Sciatic nerve (tissue), 2 donors: Measurements from ENCODE around the gene RASGRP4. TPM values are rescaled to one million over a fixed set of nuclear protein-coding genes. Genes with fewer than 3 reads are reported as not detected.

Experiments
- ATAC-seq: fragments of 200-7000 bp; cut with Tn5 transposase; one replicate; pipeline ENCODE4 v1.9.1; 2020; ENCODE audit warnings: mild to moderate bottlenecking, moderate library complexity
- DNase-seq: peaks from one replicate; pipeline ENCODE4 v3.0.0-alpha.2; 2020; ENCODE audit warnings: low spot score
- intact Hi-C: fragments of 100-400 bp; cut with DNase I; formaldehyde crosslinking; loops from one replicate; pipeline ENCODE4 v1.14.2; 2022
- total RNA-seq: library from RNA; stranded (reverse); fragmentation: NEBNext Ultra II Directional; extraction: Animal tissue kit (Norgen Biotek cat#: 25700); gene quantifications from one replicate; pipeline ENCODE4 v1.2.1, GENCODE V29; 2021
- donor health status: DM: no; HTN: no; CAD: no.
- donor health status: DM: no; HTN: no; CAD: no.

Gene RASGRP4
- total RNA-seq, 1 donor from 2014 or later: 7.0 TPM

DNA sequence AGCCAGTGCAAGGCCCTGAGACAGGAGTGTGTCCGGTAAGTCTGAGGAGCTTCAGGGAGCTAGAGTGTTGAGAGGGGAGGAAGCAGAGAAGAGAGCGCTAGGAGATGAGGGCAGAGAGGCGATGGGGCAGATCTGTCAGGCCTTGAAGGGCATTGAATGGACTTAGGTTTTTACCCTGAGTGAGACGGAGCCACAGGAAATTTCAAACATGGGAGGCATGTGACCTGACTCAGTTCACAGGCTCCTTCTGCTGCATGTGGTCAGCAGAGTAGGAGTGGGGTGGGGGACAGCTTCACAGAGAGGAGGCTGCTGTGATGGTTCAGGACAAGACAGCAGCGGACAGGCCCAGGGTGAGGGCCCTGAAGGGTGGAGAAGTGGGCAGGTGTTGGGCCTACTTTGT lies 25.7 kb downstream of the RASGRP4 start:
- DNase-seq (no peak), ATAC-seq (no peak)
- intact Hi-C loops: loop anchor here (10.0 kb wide), 1 partner anchor 234 kb away; no protein-coding TSS in a partner anchor

DNA sequence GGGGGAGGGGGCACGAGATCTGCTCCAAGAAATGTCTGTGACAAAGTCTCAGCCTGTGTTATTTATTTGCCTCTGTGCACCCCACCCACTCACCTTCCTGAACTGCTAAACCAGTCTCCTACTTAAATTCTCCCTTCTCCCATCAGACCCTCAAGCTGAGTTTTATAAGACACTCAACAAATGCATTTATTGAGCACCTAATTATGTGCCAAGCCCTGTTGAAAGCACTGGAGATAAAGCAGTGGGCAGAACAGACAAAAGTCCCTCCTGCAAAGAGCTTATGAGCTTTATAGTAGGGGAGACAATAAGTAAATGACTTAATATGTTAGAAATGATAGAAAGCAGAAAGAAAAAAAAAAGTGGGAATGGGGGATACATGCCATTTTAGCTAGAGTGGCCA lies 26.5 kb downstream of the RASGRP4 start:
- intact Hi-C loops: no loop called here
- ATAC-seq: no peak
- DNase-seq: no peak

DNA sequence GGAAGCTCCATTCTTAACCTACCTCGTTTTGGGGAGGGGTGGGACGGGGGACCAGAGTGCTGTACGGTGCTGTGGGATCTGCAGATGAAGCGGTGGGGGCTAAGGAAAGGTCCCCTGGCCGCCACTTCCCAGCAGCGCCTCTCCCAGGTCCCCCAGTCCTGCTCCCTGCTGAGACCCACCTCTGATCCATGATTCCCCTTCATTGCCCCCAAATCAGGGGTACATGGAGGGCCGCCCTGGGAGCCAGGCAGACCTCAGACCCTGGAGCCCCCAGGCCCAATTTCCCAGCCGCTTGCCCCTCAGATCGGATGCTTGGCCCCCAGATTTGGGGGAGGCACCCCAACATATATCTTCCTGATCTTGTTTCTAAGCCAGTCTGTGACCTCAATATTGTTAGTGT lies 26.9 kb downstream of the RASGRP4 start:
- ATAC-seq (no peak), DNase-seq (no peak)
- intact Hi-C loops: no loop called here

DNA sequence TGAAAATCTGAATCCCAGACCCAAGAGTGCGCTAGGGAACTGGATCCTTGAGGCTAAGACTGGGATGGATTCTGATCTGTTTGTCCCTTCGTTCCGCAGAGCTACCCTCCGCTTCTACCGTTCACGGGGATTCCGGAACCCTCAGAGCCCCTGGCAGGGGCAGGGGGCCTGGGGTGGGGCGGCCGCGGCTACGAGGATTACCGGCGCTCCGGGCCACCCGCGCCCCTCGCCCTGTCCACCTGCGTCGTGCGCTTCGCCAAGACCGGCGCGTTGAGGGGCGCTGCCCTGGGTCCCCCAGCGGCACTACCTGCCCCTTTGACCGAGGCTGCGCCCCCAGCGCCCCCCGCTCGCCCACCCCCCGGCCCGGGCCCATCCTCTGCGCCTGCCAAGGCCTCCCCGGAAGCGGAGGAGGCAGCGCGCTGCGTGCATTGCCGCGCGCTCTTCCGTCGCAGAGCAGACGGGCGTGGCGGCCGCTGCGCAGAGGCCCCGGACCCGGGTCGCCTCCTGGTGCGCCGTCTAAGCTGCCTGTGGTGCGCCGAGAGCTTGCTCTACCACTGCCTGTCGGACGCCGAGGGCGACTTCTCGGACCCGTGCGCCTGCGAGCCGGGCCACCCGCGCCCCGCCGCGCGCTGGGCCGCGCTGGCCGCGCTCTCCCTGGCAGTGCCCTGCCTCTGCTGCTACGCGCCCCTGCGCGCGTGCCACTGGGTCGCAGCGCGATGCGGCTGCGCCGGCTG lies 30.5 kb downstream of the RASGRP4 start:
- no peak for ATAC-seq
- intact Hi-C loops: no loop called here
- no peak for DNase-seq

DNA sequence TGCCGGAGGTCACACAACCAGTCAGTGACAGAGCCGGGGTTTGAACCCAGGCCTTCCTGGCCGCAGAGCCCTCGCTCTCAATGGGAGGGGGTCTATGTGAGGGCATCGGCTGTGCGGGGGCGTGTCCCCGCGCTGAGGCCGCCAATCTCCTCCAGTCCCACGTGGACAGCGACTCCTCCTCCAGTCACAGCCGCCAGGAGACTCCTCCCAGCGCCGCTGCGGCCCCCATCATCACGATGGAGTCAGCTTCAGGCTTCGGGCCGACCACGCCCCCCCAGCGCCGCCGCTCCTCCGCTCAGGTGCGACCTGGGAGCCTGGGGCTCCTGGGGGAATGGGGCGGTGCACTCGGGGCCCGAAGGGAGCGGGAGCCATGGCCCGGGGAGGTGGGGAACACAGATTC lies 31.5 kb downstream of the RASGRP4 start:
- intact Hi-C loops: no loop called here
- DNase-seq: no peak
- ATAC-seq: no peak

DNA sequence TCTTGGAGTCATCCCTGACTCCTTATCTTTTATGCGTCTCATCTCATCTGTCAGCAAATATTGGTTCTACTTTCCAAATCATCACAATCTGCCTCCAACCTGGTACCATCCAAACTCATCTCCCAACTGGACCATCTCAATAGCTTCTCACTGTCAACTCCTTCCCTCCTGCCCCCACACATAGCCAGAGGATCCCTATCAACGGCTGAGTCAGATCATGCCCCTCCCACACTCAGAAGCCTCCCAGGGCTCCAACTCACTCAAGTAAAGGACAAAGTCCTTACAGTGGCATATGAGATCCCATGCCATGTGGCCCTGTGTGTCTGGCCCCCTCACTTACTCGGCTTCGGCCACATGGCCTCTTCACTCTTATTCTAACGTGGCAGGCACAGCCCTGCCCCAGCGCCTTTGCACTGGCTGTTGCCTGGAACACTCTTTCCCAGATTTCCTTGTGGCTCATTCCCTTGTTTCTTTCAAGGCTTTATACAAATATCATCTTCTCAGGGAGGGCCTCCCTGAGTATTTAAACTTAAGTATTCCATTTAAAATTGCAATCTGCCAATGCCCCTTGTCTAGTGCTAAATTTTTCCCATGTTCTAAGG lies 33.2 kb downstream of the RASGRP4 start:
- DNase-seq: no peak
- ATAC-seq: no peak
- intact Hi-C loops: no loop called here

DNA sequence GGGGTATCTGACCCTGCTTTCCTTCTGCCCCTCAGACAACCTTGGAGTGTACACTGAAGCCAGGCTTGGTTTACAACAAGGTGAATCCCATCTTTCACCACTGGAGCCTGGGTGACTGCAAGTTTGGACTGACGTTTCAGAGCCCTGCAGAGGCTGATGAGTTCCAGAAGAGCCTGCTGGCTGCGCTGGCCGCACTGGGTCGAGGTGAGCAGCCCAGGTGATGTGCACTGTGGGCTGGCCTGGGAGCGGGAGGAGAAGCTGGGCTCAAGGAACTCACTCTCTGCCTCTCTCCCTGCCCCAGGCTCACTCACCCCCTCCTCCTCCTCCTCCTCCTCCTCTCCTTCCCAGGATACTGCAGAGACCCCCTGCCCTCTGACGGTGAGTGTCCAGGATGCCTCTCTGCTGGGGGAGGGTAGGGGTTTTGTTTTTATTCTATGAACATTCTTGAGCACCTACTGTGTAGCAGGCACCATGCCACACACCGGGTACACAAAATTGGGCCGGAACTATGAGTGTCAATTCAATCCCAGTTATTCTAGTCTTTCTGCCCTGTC lies 34.0 kb downstream of the RASGRP4 start:
- ATAC-seq (no peak), DNase-seq (no peak)
- intact Hi-C loops: no loop called here

DNA sequence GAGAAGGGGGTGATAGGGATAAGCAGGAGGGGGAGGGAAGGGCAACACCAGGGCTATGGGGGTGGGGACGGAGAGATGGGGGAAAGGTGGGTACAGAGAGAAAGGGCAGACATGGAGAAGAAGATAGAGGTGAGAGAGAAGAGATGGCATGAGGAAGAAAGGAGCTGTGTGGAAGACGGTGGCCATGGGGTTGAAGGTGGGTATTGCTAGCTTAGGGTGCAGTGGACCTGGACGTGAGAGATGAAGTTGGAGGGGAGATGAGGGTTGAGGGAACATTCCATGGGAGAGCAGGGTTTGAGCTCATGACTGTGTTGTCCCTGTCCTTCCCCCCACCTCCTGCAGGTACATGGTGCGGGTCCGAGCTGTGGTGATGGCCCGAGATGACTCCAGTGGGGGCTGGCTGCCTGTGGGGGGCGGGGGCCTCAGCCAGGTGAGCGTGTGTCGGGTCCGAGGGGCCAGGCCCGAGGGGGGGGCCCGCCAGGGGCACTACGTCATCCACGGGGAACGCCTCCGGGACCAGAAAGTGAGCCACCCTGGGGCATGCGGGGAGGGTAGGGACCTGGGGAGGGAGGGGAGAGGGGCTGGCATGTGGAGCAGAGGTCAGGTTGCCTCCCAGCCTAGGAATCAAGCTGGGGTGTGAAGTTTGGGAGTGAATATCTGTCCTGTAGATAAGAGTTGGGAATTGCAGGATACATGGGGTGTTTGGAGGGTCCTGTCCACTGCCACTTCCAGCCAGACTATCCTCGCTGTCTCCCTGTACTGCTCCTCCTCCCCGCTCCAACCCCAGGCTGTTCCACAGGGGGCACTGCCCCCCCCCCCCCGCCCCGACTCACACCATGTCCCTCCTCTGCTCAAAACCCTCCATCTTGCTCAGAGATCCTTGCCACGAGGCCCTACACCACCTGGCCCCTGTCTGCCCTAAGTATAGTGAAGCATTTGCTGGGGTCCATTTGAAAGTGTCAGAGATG lies 35.8 kb downstream of the RASGRP4 start:
- intact Hi-C loops: no loop called here
- ATAC-seq: no peak
- DNase-seq: no peak

DNA sequence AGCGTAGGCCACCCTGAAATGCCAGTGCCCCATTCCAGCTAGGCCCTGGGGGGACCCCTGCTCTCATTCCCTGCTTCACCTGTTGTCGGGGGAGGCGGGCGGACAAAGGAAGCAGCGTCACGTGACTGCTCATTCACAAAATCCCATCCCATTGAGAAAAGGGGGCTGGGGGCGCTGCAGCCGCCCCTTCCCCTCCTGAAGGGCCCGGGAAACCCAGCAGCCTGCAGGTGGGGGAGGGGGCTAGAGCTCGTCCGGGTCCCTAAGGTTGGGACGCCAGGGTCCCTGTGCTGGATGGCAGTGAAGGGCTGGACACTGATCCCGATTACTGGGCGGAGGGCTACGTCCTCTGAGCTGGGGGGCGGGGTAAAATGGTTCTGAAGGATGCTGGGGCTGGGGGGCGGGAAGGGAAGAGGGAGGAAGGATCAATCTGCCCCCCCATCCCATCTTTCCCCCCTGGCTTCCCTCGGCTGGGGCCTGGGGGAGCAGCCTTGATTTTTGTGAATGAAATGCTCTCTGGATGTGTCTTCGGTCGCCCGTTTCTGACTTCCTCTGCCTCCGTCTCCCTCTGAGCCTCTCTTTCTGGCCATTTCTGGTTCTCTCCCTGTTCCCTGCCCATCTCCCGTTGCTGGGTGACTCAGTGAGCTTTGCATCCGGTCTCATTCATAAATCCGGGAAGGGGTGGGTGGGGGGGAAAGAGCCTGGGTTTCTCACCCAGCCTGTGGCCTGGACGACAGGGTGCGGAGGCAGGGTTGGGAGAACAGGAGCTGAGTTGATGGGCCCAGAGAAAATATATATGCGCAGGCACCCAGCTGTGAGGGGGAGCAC lies 36.7 kb downstream of the RASGRP4 start:
- DNase-seq (no peak), ATAC-seq (no peak)
- intact Hi-C loops: no loop called here

DNA sequence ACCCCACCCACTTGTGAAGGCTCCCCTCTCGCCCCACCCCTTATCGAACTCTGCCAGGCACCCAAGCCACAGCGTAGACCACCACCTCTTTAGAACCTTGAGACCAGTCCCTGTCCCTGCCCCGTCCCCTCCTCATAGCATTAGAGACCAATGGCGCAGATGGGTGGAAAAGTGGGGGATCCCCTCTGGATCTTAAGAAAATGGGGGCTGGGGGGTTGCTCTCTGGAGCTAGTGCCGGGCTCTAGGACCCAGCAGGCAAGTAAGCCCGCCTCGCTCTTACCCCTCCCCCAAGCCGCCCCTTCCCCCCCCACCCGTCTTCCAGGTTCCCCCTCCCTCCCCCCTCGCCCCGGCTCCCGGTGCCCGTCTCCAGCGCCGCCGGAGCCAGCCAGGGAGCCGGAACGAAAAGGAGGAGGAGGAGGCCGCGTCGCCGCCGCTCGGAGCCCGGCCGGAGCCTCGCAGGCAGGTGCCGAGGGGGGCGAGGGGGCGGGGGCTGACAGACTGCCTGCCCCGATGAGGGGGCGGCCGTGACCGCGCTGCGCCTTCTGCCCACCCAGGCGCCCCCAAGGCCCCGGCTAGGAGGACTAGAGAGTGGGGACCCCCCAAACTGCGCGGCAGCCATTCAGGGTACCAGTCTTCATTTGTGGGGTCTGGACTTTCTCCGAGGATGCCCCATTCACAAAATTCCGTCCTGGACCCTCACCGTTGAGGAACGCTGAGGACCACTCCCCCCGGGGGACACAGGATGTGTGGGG lies 37.5 kb downstream of the RASGRP4 start, which contains the start of gene SPRED3:
TSS of gene SPRED3 (plus strand) at position 349 of the 752 bp plus-strand sequence. CDS start 1,606 bp downstream, outside the sequence.
- no peak for DNase-seq
- intact Hi-C loops: no loop called here
- ATAC-seq: peak; percentile 3

DNA sequence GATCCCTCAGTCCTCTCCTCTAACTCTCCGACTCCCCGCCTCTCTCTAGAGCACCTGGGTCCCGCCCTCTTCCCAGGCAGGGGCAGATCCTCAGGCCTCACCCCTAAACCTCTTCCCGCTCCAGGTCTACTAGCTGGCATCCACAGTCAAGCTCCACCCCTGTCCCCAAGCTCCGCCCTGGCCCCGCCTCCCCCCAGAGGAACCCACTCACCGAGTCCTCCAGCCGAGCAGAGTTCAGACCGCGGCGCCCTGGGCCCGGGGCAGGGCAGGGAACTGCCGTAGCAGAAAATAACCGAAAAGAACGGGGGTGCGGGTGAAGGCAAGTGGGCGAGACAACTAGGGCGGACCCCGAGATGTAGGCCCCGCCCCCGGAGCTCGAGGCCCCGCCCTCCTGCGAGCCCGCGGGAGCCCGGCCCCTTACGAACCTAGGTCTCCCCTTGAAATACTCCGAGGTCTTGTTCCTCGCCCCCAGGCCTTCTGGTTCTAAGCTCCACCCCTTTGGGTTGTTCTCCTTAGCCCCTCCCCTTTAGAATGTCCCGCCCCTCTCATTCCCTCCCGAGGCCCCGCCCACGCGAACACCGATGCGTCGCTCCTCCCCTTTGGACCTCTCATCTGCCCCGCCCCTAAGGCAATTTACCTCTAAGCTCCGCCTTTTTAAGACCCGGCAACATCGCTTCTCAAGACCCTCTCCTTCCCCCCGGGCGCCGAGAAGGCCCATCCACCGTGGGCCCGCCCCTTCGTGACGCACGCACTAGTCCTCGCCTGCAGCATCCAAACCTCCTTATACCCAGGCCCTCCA lies 38.3 kb downstream of the RASGRP4 start, which contains the start of gene GGN:
TSS of gene GGN (minus strand) at position 485 of the 799 bp plus-strand sequence. CDS start 773 bp downstream, outside the sequence.
- DNase-seq: peak; percentile 91
- ATAC-seq: peak; percentile 81
- intact Hi-C loops: no loop called here

DNA sequence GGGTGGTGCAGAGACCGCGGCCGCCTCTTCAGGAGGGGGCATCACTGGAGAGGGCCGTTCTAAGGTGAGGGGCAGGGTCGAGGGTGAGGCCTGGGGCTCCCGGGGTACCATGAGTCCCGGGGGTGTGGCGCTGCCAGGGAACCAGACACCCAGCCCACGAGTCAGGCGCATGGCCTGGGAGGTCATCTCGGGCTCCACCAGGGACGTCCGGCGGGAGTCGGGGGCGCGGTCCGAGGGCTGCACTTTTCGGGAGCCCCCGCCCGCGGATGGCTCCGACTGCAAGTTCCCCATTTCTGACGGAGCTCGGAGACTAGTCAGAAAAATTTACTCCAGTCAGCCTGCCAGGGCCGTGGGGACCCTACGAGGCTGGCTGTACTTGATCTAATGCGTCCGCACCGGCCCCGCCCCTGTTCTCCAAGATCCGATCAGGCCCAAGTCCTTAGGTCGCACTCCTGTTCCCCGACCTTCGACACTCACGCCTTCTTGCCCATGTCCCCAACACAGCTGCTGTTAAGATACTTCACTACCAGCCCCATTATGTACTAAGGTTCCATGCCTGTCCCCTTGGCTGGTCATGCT lies 39.0 kb downstream of the RASGRP4 start:
- peak; percentile 67 for DNase-seq
- intact Hi-C loops: no loop called here
- peak; percentile 4 for ATAC-seq

DNA sequence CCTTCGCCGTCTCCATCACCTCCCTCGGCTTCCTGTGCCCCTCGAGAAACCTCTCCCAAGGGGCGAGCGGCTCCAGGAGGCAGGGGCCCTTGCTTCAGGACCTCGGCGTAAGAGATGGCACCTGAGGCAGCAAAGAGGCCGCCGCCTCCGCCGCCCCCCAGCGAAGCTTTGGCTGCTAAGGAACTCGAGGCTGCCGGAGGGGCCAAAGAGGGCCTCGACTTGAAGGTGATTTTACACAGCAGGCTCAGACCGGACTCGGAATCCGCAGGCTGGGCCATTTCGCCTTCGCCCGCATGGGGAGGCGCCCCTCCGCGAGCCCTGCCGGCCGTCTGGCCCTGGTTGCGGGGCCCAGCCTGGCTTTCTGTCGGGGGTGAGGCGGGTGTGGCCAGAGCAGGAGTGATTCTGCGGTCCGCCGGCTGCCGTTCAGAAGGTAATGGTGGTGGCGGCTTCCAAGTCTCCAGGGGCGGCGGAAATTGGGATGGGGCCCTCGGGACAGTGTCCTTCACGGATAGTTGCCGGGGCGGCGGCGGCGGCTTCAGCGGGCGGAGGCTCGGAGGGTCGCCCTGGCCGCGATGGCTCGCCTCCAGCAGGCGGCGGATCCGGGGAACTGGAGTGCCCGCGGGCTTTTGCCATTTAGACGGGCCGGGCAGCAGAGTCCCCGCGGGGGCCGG lies 39.6 kb downstream of the RASGRP4 start:
- DNase-seq: no peak
- intact Hi-C loops: no loop called here
- ATAC-seq: no peak

DNA sequence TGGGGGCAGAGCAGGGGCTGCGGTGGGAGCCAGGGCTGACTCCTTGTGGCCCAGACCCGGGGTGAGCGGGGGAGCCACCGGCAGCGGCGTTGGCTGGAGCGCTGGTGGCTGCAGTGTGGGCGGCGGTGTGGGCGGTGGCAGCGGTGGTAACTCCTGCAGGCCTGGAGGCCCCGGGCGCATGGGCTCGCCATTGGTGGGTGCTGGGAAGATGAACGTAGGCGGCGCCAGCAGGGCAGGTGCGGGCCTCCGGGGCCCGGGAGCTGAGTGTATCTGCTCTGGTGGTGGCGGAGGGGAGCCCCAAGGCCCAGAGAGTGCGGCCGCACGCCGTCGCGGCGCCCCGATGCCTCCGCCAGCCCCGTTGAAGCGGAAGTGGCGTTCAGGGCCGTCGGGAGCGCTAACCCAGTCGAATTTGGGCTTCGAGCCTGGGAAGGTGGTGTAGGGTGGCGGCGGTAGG lies 40.2 kb downstream of the RASGRP4 start:
- DNase-seq: no peak
- intact Hi-C loops: no loop called here
- no peak for ATAC-seq

DNA sequence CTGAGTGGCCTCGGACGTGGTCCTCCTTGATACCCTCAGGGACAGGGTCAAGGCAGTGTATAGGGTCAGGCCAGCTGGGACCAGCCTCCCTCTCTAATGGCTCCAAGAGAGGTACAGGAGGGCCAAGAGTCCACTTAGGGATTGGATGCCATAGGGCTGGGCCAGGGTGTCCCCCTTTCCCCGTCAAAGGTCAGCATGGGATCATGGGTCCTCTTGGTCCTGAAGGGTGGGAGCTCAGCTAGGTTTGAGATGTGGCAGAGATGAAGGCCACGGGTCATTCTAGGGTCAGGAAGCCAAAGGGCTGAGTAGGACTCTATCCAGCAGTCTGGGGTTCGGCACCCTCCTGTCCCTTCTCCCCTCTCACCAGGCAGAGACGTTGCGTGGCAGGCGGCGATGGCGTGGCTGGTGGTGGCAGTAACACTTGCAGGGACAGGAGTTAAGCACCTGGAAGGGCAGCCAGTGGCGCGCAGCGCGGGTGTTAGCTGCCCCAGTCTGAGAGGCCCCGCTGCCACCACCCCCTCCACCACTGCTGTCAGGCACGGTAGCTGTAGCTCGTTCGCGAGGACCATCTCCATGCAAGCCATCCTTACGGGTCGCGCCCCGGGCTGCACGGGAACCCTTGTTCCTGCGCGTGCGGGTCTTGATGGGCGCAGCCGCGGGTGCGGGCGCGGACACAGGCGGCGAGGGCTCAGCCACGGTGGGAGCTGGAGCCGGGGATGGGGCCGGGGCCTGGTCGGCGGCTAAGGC lies 40.8 kb downstream of the RASGRP4 start:
- DNase-seq: no peak
- intact Hi-C loops: no loop called here
- ATAC-seq: no peak
